ENCODE data around the gene KLF3. TPM values are rescaled to one million over a fixed set of nuclear protein-coding genes. Genes with fewer than 3 reads are reported as not detected.

Gene KLF3
- total and polyA plus RNA-seq, 8 donors = 13.0 to 113 (median 55.0) TPM

GRCh38 chr4:38641811-38642210 lies 22.2 kb upstream of the KLF3 start:
- no peak for DNase-seq
- no peaks in the 10 kb centered on the region for H3K36me3 ChIP-seq
- H3K4me1 ChIP-seq = peaks cover 0 to under 1% (median 0%) of the 10 kb centered on the region in 4 donors
- 87 to 97% (median 94%) methylated on average over 1 of the region's 1 CpG for WGBS, 5 donors
- H3K27ac ChIP-seq = no peak overlapping the region
- TF ChIP-seq CTCF (IDR thresholded peaks at IDR 0.05) = no peak
- no peak for TF ChIP-seq POLR2AphosphoS5 (IDR thresholded peaks at IDR 0.05)
- TF ChIP-seq POLR2A (IDR thresholded peaks at IDR 0.05) = no peak
- TF ChIP-seq EP300 (IDR thresholded peaks at IDR 0.05) = no peak
- no peaks in the 10 kb centered on the region for H3K27me3 ChIP-seq
- H3K4me3 ChIP-seq = no peak overlapping the region
- H3K9me3 ChIP-seq = no peaks in the 10 kb centered on the region
- intact Hi-C loops (cut with DNase I; ENCODE audit: low total_unique reads) = no loop called here

GRCh38 chr4:38644201-38644600 lies 19.8 kb upstream of the KLF3 start:
- Histone ChIP-seq H3K4me3 (no peak overlapping the region), H3K36me3 (no peaks in the 10 kb centered on the region), H3K9me3 (no peaks in the 10 kb centered on the region), H3K4me1 (peaks cover 0 to 9% (median 0%) of the 10 kb centered on the region in 4 donors), H3K27me3 (no peaks in the 10 kb centered on the region), H3K27ac (no peak overlapping the region)
- no peak for DNase-seq
- intact Hi-C loops (cut with DNase I; ENCODE audit: low total_unique reads) = no loop called here
- 87 to 93% (median 93%) methylated on average over 3 of the region's 3 CpGs for WGBS, 5 donors
- TF ChIP-seq EP300 (IDR thresholded peaks at IDR 0.05) (no peak), POLR2A (IDR thresholded peaks at IDR 0.05) (no peak), CTCF (IDR thresholded peaks at IDR 0.05) (no peak)

GRCh38 chr4:38647101-38647819 lies 16.7 kb upstream of the KLF3 start:
- Histone ChIP-seq H3K4me3 (no peak overlapping the region), H3K4me1 (peaks cover 0 to 9% (median 0%) of the 10 kb centered on the region in 4 donors), H3K9me3 (no peaks in the 10 kb centered on the region), H3K27me3 (no peaks in the 10 kb centered on the region), H3K36me3 (no peaks in the 10 kb centered on the region), H3K27ac (no peak overlapping the region)
- no peak for DNase-seq
- WGBS, 5 donors = 94 to 98% (median 96%) methylated on average over 2 of the region's 2 CpGs
- no peak for TF ChIP-seq POLR2AphosphoS5 (IDR thresholded peaks at IDR 0.05)
- no peak for TF ChIP-seq EP300 (IDR thresholded peaks at IDR 0.05)
- no peak for TF ChIP-seq CTCF (IDR thresholded peaks at IDR 0.05)
- TF ChIP-seq POLR2A (IDR thresholded peaks at IDR 0.05) = no peak
- intact Hi-C loops (cut with DNase I; ENCODE audit: low total_unique reads) = no loop called here

DNA sequence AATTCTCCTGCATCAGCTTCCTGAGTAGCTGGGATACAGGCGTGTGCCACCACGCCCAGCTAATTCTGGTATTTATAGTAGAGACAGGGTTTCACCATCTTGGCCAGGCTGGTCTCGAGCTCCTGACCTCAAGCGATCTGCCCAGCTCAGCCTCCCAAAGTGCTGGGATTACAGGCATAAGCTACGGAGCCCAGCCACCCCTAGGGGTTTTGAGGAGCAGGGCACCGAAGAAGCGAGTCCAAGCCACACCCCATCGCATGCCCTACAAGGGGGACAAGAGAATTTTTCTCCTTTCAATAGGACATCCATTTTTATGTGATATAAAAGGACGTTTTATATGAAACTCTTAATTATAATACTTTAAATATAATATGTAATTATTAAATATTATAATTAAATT lies 13.9 kb upstream of the KLF3 start:
- peaks cover 0 to 19% (median 0%) of the 10 kb centered on the region in 4 donors for H3K4me1 ChIP-seq
- no peaks in the 10 kb centered on the region for H3K9me3 ChIP-seq
- intact Hi-C loops (cut with DNase I; ENCODE audit: low total_unique reads) = no loop called here
- no peak for DNase-seq
- 82 to 91% (median 85%) methylated on average over 9 of the region's 9 CpGs for WGBS, 5 donors
- H3K27me3 ChIP-seq = no peaks in the 10 kb centered on the region
- TF ChIP-seq EP300 (IDR thresholded peaks at IDR 0.05) = no peak
- TF ChIP-seq CTCF (IDR thresholded peaks at IDR 0.05) = no peak
- no peak for TF ChIP-seq POLR2AphosphoS5 (IDR thresholded peaks at IDR 0.05)
- no peak for TF ChIP-seq POLR2A (IDR thresholded peaks at IDR 0.05)
- H3K4me3 ChIP-seq = no peak overlapping the region
- H3K36me3 ChIP-seq = no peaks in the 10 kb centered on the region
- H3K27ac ChIP-seq = no peak overlapping the region

All from stomach (tissue), 9 donors.